DND-41 (cell line): ENCODE results near the gene HMCN1.

Experiments used
- CTCF ChIP-seq: IDR thresholded peaks from 2 replicates; pipeline ENCODE4 v1.5.1; 2012; ENCODE audit warnings: borderline replicate concordance, low read length, moderate library complexity, mild to moderate bottlenecking; ENCODE audit not compliant: poor library complexity, severe bottlenecking; ENCODE audit errors: extremely low read depth
- EZH2 ChIP-seq: IDR thresholded peaks from 3 replicates; pipeline ENCODE4 v1.6.1; 2012; ENCODE audit warnings: borderline replicate concordance, low read depth, mild to moderate bottlenecking, moderate library complexity, low read length, inconsistent platforms; ENCODE audit not compliant: severe bottlenecking

GRCh38 chr1:186207391-186208085 is 473.3 kb downstream of the HMCN1 start:
- TF ChIP-seq CTCF: no peak
- no peak for TF ChIP-seq EZH2
